Stimulated activated CD4-positive, alpha-beta T cell treated with anti-CD3 and anti-CD28 coated beads, TNF-alpha, amount 100 ng/mL, for 24 hours (primary cell): ENCODE results near the gene MAL.

ENCODE experiments used
- DNase-seq, 3 experiments: peaks; one replicate each; pipeline ENCODE4 v3.0.0-alpha.2; 2020; ENCODE audit warnings: low read depth in 3 of 3

Gene MAL

GRCh38 chr2:94996305-94997100 lies 29.0 kb upstream of the MAL start:
- no peak for DNase-seq

DNA sequence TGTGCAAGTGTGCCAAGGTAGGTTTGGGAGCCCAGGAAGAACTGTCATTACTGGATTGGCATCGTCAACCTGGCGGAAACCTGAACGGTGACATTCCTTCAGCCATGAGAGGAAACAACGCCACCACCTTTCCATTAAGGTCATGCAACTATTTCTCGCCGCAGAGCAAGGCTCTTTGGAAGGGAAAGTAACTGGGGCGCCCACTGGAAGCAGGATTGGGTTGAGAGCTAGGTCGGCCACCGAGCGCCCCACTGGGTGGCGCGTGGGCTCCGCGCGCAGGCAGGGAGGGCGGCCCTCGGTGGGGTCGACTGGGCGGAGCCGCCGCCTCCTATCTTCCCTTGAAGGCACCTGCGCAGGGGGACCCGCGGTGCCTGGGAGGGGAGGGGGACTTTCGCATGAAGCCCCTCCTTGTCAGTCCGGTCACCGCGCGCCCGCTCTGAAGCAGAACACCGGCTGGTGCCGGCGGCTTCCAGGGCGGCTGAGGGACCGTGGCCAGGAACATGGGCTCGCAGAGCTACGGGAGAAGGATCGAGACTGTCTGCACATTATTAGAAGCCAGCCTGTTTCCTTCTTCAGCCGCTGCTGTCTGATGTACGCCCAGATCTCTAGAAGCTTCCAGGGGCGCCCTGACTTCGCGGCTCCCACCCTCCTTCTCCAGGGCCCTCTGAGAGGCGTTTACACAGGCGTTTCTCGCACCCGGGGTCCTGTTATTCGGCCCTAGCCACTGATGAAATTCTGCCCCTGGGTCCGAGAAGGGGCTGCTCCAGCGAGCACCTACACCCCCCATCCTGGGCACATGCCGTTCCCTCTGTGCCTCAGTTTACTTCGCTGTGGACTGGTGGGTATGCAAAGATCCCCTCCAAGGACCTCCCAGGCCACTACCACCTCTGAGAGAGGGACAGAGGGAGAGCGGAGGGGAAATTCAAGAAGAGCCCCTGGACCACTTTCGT lies 27.3 kb upstream of the MAL start:
- no peak for DNase-seq

DNA sequence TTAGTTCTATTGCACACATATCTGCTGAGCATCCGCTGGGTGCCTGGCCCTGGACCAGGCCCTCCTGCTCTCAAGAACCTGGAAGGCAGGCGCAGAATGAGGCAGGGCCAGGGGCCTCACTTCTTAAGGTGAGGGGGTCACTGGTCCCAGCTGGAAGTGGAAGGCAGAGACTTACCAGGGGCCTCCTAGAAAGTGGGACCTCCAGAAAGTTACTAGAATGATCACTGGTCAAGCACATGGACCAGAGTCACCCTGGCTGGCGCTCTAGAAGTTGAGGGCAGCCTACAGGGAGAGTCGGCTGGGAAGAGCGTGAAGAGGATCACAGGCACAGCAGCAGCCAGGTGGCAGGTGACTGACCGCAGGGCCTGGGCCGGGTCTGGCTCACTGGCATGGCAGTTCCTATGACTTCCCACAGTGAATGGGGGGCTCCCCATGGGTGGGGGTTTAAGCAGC lies 26.1 kb upstream of the MAL start:
- DNase-seq, result no peak

DNA sequence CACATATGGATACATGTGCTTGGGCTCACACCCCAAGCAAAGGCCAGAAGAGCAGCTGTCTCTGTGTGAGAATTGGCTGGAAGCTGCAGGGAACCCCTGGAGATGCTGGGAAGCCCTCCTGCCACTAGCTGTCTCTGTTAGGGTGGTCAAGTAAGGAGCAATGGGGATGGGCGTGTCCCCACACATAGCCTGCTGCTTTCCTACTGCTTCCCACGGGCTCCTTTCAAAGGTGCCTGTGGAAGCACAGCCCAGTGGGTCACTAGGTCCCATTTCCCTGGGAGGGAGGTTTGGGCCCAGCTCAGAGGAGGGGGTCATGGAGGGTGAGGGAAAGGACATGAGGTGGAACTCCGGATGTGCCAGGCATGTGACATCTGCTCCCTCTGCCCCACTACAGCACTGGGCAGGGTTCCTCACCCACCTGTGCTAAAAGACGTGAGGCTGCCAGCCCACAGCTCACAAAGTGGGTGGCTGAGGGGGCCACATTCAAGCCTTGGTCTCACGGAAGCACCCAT lies 24.4 kb upstream of the MAL start:
- no peak for DNase-seq

GRCh38 chr2:95001701-95002100 lies 23.8 kb upstream of the MAL start:
- no peak for DNase-seq

DNA sequence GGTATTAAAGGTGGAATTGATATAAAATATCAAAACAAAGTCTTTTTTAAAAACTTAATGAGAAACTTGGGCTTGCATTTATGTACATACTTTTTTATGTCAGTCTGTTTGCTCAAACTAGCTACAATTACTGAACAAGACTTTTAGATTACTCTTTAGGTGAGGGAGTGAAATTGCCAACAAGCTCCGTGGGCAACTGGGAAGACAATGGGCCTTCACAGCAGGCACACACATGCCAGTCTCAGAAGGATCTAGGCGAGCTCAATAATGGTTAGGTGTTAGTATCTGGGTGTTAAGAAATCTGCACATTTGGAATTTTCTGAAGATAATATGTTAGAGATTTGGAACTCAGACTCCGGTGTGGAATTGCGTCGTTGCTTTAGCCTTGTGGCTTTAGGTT lies 23.0 kb upstream of the MAL start:
- no peak for DNase-seq

GRCh38 chr2:95004287-95004686 lies 21.2 kb upstream of the MAL start:
- no peak for DNase-seq

GRCh38 chr2:95004711-95005110 lies 20.8 kb upstream of the MAL start:
- no peak for DNase-seq

DNA sequence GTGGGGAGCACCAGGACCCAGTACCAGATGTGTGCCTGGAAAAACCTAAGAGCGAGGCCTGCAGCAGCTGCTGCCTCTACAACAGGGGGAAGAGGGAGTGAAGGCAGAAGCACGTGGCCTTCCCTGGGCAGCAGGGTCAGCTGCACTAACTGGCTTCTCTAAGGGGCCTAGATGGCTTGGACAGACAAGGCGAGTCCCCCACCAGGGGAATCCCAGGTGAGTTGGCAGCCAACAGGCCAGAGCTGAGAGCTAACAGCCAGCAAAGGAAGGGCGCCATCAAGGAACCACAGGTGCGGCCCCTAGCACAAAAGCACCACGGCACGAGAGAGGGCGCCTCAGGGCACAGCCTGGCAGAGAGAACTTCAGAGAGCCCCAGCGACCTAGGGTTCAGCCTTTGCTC lies 19.8 kb upstream of the MAL start:
- no peak for DNase-seq

DNA sequence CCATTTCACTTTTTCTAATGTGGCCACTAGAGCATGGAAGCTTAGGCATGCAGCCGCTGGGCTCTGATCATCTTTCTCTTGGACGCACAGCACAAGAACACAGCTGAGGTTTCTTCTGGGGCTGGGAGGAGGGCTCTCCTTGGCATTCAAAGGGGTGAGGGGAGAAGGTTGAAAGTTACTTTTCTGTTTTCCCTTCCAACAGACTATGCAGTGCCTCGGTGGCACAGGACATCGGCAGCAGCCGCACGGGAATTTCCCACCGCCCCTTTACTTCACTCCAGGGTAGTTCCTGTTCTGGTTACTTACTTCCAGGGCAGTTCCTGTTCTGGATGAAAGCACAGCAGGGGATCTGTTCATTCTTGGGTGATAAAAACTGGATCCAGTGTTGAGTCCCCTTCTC lies 18.9 kb upstream of the MAL start:
- DNase-seq, result no peak

- DNase-seq, result no peak
These were observed 18.4 kb upstream of the MAL start for GRCh38 chr2:95007031-95007609.

GRCh38 chr2:95007822-95008221 lies 17.7 kb upstream of the MAL start:
- DNase-seq, result no peak

DNA sequence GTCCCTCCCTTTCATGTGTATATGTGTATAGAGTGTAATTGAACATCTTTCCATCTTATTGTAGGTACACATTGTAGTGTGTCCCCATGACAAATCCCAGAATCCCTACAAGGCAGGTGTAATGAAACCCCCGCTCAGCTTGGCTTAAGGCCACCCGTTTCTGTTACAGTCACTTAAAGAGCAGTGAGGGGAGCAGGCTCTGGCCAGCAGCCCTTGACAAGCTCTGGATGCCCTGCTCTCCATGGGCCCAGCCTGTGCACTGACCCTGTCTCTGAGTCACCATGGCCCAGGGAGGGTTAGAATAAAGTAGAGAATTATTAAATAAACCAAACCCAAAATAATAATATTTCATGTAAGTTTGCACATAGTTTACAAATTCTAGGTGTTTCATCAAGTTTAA lies 17.2 kb upstream of the MAL start:
- DNase-seq, result no peak

DNA sequence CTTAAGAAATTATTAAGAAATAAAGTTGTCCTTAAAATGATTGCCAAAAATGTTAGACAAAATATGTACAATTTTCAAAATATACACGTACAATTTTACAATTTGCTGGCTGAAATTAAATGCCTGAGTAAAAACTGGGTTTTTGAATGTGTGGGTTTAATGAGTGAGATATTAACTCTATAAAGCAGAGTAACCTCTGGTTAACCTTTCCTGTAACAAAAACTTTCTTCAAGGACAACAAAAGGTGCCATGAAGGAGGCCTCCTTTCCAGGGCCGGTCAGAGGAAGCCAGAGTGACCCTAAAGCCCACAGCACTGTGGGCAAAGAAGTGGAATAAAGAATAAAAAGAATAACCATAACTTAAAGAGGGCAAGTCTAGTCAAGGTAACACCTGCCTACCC lies 16.5 kb upstream of the MAL start:
- DNase-seq, result no peak

GRCh38 chr2:95009412-95009811 lies 16.1 kb upstream of the MAL start:
- no peak for DNase-seq

- DNase-seq, result no peak
These were observed 15.4 kb upstream of the MAL start for GRCh38 chr2:95010126-95010525.

- no peak for DNase-seq
These were observed 14.8 kb upstream of the MAL start for GRCh38 chr2:95010718-95011117.

DNA sequence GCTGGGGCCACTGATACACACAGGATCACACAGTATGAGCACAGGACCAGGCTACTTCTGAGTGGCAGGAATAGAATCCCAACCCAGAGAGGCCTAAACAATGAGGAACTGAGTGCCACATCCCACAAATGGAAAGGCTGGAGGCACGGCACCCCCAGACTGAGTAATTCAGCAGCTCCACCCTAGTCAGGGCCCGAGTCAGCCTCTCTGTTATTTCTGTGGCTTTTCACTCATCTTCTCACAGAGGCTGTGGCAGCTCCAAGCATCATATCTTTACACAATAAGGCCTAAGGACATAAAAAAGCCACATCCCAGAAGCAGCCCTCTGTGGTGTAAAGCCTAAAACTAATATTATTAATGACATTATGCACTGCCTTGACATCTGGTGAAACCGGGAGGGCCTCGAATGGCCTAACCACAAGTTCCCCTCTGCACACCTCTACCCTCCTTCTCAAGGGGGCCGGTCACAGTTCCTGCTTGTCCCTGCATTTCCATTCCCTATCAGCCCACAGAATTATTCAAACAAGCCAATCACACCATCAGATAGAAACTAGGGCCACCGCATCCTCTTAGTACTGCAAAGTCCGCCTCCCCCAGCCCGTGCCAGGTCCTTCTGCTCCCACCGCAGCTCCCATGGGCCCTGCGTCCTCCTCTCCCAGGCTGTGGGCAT lies 12.5 kb upstream of the MAL start:
- no peak for DNase-seq

- DNase-seq, result no peak
These were observed 11.8 kb upstream of the MAL start for GRCh38 chr2:95013726-95014125.

DNA sequence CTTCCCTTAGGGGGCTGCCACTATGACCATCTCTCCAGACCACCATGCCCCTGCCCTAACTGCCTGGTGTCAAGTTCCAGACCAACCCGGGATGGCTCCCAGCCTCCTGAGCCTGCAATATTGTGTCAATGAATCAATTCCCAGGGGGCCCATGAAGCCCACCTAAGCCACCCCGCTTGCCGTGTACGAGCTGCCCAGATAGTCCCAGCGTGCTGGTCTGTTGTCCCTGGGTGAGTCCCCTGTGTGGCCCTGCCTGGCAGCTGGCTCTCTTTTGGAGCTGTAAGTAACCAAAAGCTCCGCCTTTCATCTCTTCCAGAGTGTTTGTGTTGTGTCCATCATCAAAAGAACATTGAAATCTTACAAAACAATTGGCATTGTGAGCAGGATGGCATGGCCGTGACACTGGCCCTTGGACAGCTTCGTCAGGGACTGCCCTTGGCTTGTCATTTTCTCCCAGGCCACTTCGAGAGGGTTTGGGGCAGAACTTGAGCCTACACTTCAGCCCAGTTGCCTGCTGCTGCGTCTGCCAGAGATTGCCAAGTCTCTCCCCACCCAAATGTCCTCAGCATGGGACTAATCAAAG lies 11.3 kb upstream of the MAL start:
- no peak for DNase-seq

DNA sequence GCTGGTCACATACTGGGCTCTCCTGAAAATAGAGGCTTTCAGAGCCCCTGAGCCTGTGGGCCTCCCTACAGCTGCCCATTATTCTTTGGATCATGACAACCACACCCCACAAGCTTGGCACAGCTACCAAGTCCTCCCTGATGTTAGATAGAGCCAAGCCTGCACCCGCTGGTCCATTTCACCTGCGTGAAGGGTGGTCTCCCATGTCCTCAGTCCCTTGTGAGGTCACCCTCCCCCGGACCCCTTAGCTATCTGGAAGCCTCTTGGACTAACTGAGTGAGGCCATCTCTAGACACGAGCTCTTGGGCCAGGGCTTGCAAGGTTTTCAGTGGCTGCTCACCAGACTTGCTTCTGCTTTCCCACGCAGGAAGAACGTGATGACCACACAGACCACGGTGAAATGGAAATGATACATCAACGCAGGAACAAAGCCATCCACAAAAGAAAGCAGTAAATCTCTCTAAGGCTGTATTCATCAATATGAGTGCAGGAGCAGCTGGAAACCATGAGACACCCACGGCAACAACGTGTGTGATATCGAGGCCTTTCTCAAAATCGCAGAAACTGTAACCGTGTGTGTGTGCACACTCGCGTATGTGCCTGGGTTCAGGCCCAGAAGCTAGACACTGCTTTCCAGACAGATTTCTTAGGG lies 10.1 kb upstream of the MAL start:
- DNase-seq, result no peak
